Natural killer cell (primary cell): ENCODE data around the gene PRSS33. TPM values are rescaled to one million over a fixed set of nuclear protein-coding genes. Genes with fewer than 3 reads are reported as not detected.

Experiments
- ATAC-seq, 3 donors: fragments of 150-1000 bp in 2 of 3; fragments of 200-7000 bp in 1 of 3; cut with Tn5 transposase; 1 replicate in 1 of 3; 2 replicates in 2 of 3; pipeline ENCODE4 v1.10.0; 2021; ENCODE audit warnings: mild to moderate bottlenecking in 2 of 3, moderate library complexity in 2 of 3
- DNase-seq, 2 donors: peaks; one replicate each; pipeline versions ENCODE4 v3.0.0 to v3.0.0-alpha.2; 2013 to 2021; ENCODE audit warnings: mixed read lengths in 1 of 2
- H3K27ac ChIP-seq: one replicate; pipeline ENCODE4 v1.5.1; 2013; ENCODE audit warnings: mild to moderate bottlenecking, low read length
- H3K27me3 ChIP-seq: one replicate; pipeline ENCODE4 v1.6.1; 2013; ENCODE audit warnings: low read length; ENCODE audit not compliant: control insufficient read depth, insufficient read depth
- H3K36me3 ChIP-seq: one replicate; pipeline ENCODE4 v1.6.1; 2013; ENCODE audit warnings: low read length; ENCODE audit not compliant: control insufficient read depth, insufficient read depth
- H3K4me1 ChIP-seq: one replicate; pipeline ENCODE4 v1.6.1; 2013; ENCODE audit warnings: low read length; ENCODE audit not compliant: control insufficient read depth, insufficient read depth
- H3K4me3 ChIP-seq: one replicate; pipeline ENCODE4 v1.5.1; 2013; ENCODE audit warnings: low read length
- H3K9me3 ChIP-seq: one replicate; pipeline ENCODE4 v1.6.1; 2013; ENCODE audit warnings: low read length; ENCODE audit not compliant: control insufficient read depth, insufficient read depth
- H3K27ac Mint-ChIP-seq, 2 donors: one replicate each; pipeline ENCODE4 v1.8.0; 2022; ENCODE audit warnings: mild to moderate bottlenecking in 2 of 2, mixed read lengths in 2 of 2, moderate library complexity in 1 of 2
- H3K27me3 Mint-ChIP-seq, 2 donors: one replicate each; pipeline ENCODE4 v1.8.0; 2022; ENCODE audit warnings: low read depth in 2 of 2, mixed read lengths in 2 of 2
- H3K36me3 Mint-ChIP-seq: one replicate; pipeline ENCODE4 v1.8.0; 2022; ENCODE audit warnings: mixed read lengths
- H3K4me1 Mint-ChIP-seq, 2 donors: one replicate each; pipeline ENCODE4 v1.8.0; 2022; ENCODE audit warnings: mixed read lengths in 2 of 2
- H3K4me3 Mint-ChIP-seq: one replicate; pipeline ENCODE4 v1.8.0; 2022; ENCODE audit warnings: mild to moderate bottlenecking, moderate library complexity, mixed read lengths
- H3K9me3 Mint-ChIP-seq, 2 donors: one replicate each; pipeline ENCODE4 v1.8.0; 2022; ENCODE audit warnings: mixed read lengths in 2 of 2
- CTCF ChIP-seq: fragments of 200-600 bp; IDR thresholded peaks from one replicate; pipeline ENCODE4 v1.8.0; 2022; ENCODE audit warnings: antibody characterized with exemption
- WGBS: methylation state at CpG from one replicate; pipeline ENCODE4 v1.1.7; 2013; ENCODE audit warnings: missing lambda C conversion rate; ENCODE audit not compliant: insufficient coverage; 5-methylcytosine and 5-hydroxymethylcytosine counted together
- intact Hi-C: fragments of 100-400 bp; cut with micrococcal nuclease; formaldehyde crosslinking; loops from one replicate; pipeline ENCODE4 v1.14.2; 2022
- total RNA-seq, 4 donors: library from RNA; stranded (reverse); fragments of 120-200 nt in 1 of 4; gene quantifications; one replicate each; pipeline versions ENCODE4 v1.2.3 to v1.2.4, GENCODE V29; 2013 to 2022

PRSS33 gene
- under 1 TPM; 0.20 to 0.63 (median 0.54) TPM for total RNA-seq
- total RNA-seq (2013): 0.25 TPM

- no peak for DNase-seq
- no peak for TF ChIP-seq CTCF
- Histone ChIP-seq H3K36me3 (no peaks in the 10 kb centered on the region), H3K27me3 (peaks cover 5% of the 10 kb centered on the region), H3K9me3 (no peaks in the 10 kb centered on the region), H3K27ac (no peak within 1 kb of the TSS), H3K4me3 (no peak within 1 kb of the TSS), H3K4me1 (peaks cover 28% of the 10 kb centered on the region)
- Mint-ChIP-seq H3K36me3 (no peaks in the 10 kb centered on the region), H3K9me3 (no peaks in the 10 kb centered on the region), H3K27ac (no peak within 1 kb of the TSS), H3K4me1 (peaks cover 0 to 18% of the 10 kb centered on the region in 2 donors), H3K4me3 (peak within 1 kb of the TSS; percentile 35), H3K27me3 (peaks cover 6 to 22% of the 10 kb centered on the region in 2 donors)
- 11% methylated on average over 10 of the region's 10 CpGs for WGBS
- intact Hi-C loops: no loop called here
- peak in 1 of 3 donors; percentile 18 for ATAC-seq
Observed at GRCh38 chr16:2787406-2787805, at the start of gene PRSS33. PRSS33 (minus strand) TSS chr16:2787560; CDS start chr16:2786547, 1,013 bp downstream.

GRCh38 chr16:2836646-2837508 lies 49.5 kb upstream of the PRSS33 start:
- Histone ChIP-seq H3K36me3 (peaks cover 2% of the 10 kb centered on the region), H3K27me3 (no peaks in the 10 kb centered on the region), H3K4me3 (no peak overlapping the region), H3K27ac (no peak overlapping the region), H3K9me3 (no peaks in the 10 kb centered on the region), H3K4me1 (peaks cover 38% of the 10 kb centered on the region)
- no peak overlapping the region for H3K4me3 Mint-ChIP-seq
- no peak for DNase-seq
- H3K4me1 Mint-ChIP-seq: peaks cover 50 to 52% of the 10 kb centered on the region in 2 donors
- H3K9me3 Mint-ChIP-seq: no peaks in the 10 kb centered on the region
- TF ChIP-seq CTCF: no peak
- peak overlapping the region; percentile 30 to 96 for H3K27ac Mint-ChIP-seq
- 89% methylated on average over 13 of the region's 13 CpGs for WGBS
- ATAC-seq: no peak
- H3K27me3 Mint-ChIP-seq: peaks cover 0 to 3% of the 10 kb centered on the region in 2 donors
- H3K36me3 Mint-ChIP-seq: no peaks in the 10 kb centered on the region
- intact Hi-C loops: no loop called here

GRCh38 chr16:2835638-2836493 lies 48.5 kb upstream of the PRSS33 start:
- H3K4me3 Mint-ChIP-seq: no peak overlapping the region
- Histone ChIP-seq H3K36me3 (peaks cover 2% of the 10 kb centered on the region), H3K4me1 (peaks cover 28% of the 10 kb centered on the region), H3K9me3 (no peaks in the 10 kb centered on the region), H3K27me3 (no peaks in the 10 kb centered on the region), H3K27ac (no peak overlapping the region), H3K4me3 (no peak overlapping the region)
- TF ChIP-seq CTCF: no peak
- intact Hi-C loops: no loop called here
- DNase-seq (no peak), ATAC-seq (no peak)
- H3K4me1 Mint-ChIP-seq: peaks cover 44 to 52% of the 10 kb centered on the region in 2 donors
- 59% methylated on average over 20 of the region's 22 CpGs for WGBS
- H3K9me3 Mint-ChIP-seq: no peaks in the 10 kb centered on the region
- H3K27me3 Mint-ChIP-seq: peaks cover 0 to 3% of the 10 kb centered on the region in 2 donors
- H3K27ac Mint-ChIP-seq: peak overlapping the region in 1 of 2 donors; percentile 30
- H3K36me3 Mint-ChIP-seq: no peaks in the 10 kb centered on the region
